Ishikawa (cell line): ENCODE data around the gene NACC2.

Experiments
- CEBPB ChIP-seq: IDR thresholded peaks from 2 replicates; pipeline ENCODE4 v1.6.1; 2012
- EP300 ChIP-seq: IDR thresholded peaks from 2 replicates; pipeline ENCODE4 v1.6.1; 2012; ENCODE audit warnings: borderline replicate concordance
- NFIC ChIP-seq: IDR thresholded peaks from 2 replicates; pipeline ENCODE4 v1.6.1; 2012
- RAD21 ChIP-seq: IDR thresholded peaks from 2 replicates; pipeline ENCODE4 v1.6.1; 2012; ENCODE audit warnings: low read depth
- TAF1 ChIP-seq: IDR thresholded peaks from 2 replicates; pipeline ENCODE4 v1.6.1; 2012; ENCODE audit warnings: low read depth, mild to moderate bottlenecking
- TCF12 ChIP-seq: IDR thresholded peaks from 2 replicates; pipeline ENCODE4 v1.6.1; 2012; ENCODE audit warnings: low read depth
- YY1 ChIP-seq: IDR thresholded peaks from 2 replicates; pipeline ENCODE4 v1.6.1; 2012; ENCODE audit warnings: low read depth
- TF ChIP-seq, protein P1 (sequence below): IDR thresholded peaks from 2 replicates; pipeline ENCODE4 v1.6.1; 2012
- TF ChIP-seq, protein P2 (sequence below): IDR thresholded peaks from 2 replicates; pipeline ENCODE4 v1.6.1; 2012; ENCODE audit warnings: low read depth, mild to moderate bottlenecking

DNA sequence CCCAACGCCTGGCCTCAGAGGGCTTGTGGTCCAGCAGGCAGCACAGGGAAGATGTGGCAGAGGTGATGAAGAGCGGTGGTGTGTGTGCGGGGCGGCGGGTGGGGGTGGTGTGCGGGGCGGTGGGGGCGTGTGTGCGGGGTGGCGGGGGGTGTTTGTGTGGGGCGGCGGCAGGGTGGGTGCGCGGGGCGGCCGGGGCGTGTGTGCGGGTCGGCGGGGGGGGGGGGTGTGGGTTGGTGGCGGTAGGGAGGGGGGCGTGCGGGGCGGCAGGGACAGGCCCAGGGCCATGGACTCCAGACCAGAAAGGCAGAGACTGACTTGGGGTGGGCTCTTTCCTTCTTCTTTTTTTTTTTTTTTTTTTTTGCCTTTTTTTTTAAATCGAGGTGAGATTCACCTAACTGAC is 4.5 kb upstream of the NACC2 start:
- TF ChIP-seq NFIC (no peak), CEBPB (no peak), YY1 (no peak), EP300 (no peak), TAF1 (no peak), RAD21 (no peak), TCF12 (no peak)
- TF ChIP-seq, protein P1, sequence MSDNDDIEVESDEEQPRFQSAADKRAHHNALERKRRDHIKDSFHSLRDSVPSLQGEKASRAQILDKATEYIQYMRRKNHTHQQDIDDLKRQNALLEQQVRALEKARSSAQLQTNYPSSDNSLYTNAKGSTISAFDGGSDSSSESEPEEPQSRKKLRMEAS: no peak
- TF ChIP-seq, protein P2, sequence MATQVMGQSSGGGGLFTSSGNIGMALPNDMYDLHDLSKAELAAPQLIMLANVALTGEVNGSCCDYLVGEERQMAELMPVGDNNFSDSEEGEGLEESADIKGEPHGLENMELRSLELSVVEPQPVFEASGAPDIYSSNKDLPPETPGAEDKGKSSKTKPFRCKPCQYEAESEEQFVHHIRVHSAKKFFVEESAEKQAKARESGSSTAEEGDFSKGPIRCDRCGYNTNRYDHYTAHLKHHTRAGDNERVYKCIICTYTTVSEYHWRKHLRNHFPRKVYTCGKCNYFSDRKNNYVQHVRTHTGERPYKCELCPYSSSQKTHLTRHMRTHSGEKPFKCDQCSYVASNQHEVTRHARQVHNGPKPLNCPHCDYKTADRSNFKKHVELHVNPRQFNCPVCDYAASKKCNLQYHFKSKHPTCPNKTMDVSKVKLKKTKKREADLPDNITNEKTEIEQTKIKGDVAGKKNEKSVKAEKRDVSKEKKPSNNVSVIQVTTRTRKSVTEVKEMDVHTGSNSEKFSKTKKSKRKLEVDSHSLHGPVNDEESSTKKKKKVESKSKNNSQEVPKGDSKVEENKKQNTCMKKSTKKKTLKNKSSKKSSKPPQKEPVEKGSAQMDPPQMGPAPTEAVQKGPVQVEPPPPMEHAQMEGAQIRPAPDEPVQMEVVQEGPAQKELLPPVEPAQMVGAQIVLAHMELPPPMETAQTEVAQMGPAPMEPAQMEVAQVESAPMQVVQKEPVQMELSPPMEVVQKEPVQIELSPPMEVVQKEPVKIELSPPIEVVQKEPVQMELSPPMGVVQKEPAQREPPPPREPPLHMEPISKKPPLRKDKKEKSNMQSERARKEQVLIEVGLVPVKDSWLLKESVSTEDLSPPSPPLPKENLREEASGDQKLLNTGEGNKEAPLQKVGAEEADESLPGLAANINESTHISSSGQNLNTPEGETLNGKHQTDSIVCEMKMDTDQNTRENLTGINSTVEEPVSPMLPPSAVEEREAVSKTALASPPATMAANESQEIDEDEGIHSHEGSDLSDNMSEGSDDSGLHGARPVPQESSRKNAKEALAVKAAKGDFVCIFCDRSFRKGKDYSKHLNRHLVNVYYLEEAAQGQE: no peak
